GM18526 (cell line): ENCODE measurements around the gene ZBTB45.

Experiments
- POLR2A ChIP-seq: IDR thresholded peaks from 3 replicates; pipeline ENCODE4 v1.6.1; 2011; ENCODE audit not compliant: insufficient read length; ENCODE audit errors: extremely low read depth

ZBTB45 gene

DNA sequence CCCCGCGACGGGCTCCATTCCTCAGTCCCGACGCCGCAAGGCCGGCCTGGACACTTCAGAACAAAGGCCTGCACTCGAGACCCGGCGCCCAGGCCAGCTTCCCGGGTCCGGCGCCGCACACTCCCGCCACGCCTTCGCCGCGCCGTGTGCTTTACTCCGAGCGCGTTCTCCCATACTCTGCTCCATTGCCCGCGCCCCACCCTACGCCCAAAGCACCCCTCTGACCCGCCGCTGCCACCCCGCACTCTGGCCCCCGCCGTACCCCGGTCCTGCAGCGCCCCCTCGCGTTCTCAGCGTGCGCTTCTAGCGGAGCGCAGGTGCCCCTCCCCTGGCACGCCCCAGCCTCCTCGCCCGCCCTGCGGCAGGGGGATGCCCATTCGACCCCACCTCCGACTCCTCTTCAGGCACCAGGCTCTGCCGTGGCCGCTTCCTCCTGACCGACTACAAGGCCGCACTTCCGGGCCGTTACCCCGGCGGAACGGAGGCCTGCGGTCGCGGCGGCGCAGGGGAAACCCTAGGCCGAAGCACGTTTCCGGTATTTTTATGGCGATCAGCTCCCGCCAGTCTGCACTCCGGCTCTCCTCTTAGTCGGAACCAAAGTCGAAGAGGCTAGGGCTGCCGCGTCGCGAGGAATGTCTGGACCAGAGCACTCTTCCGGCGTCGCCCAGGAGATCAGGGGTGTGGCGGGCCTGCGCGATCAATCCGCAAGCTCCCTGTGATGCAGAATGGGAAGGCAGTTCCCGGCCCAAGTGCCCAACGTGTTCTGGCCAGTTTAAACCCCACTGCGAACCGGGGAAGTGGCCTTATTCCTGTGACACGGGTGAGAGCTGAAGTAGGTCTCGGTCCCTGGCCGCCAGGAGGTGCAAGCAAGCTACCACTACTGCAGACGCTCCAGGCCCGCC lies at the start of gene ZBTB45:
TSS of gene ZBTB45 (minus strand) at position 456 of the 902 bp plus-strand sequence. CDS start 2,137 bp downstream, outside the sequence.
- TF ChIP-seq POLR2A = peak; percentile 82

DNA sequence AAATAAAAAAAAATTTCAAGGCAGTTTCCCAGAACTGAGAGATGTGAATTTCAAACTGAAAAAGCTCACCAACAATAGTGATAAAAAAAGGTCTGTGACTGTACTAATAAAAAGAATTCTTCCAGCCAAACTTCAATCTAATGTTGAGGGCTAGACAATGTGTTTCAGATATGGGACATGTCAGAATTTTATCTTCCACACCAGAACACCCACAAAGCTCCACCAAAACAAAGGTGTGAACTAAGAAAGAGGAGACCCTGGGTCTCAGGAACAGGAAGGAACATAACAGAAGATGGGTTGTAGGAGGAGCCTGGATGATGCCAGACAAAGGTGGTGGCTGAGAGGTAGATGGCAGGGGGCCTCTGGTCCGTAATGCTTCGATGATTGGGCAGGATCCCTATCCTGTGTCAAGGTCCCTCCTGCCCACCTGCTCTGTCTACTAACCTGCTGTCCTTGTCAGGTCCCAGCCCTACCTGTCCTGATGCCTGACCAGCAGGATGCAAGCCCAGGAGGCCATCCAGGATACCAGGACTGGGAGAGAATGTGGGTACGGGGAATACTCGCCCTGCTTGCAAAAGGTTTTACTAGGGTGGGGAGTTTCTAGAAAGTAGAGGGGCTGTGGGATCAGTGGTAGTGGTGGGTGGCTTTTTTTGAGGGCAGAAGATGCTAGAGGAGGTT lies 49.0 kb upstream of the ZBTB45 start:
- TF ChIP-seq POLR2A = no peak

GRCh38 chr19:58566989-58567388 lies 47.4 kb upstream of the ZBTB45 start:
- TF ChIP-seq POLR2A = no peak

GRCh38 chr19:58563823-58564222 lies 44.2 kb upstream of the ZBTB45 start:
- no peak for TF ChIP-seq POLR2A

GRCh38 chr19:58563034-58563573 lies 43.5 kb upstream of the ZBTB45 start:
- peak; percentile 9 for TF ChIP-seq POLR2A

DNA sequence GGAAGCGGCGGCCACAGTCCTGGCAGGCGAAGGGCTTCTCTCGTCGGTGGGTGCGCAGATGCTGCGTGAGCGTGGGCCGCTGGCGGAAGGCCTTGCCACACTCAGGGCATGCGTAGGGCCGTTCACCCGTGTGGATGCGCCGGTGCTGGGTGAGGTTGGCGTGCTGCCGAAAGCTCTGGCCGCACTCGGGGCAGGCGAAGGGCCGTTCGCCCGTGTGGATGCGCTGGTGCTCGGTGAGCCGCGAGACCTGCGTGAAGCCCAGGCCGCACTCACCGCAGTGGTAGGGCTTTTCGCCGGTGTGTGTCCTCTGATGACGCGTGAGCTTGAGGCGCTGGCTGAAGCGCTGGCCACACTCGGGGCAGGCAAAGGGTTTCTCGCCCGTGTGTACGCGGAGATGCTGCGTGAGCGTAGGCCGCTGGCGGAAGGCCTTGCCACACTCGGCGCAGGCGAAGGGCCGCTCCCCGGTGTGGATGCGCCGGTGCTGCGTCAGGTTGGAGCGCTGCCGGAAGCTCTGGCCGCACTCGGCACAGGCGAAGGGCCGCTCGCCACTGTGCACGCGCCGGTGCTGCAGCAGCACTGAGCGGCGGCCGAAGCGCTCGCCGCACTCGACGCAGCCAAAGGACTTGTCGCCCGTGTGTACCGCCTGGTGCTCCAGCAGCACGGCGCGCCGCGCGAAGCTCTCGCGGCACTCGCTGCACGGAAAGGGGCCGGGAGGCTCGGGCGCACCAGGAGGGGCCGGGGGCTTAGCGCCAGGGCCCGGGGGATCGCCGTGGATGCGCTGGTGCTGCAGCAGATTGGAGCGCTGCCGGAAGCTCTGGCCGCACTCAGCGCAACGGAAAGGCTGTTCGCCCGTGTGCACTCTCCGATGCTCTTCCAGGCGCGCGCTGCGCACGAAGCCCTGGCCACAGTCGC lies 42.8 kb upstream of the ZBTB45 start:
- TF ChIP-seq POLR2A = no peak

- no peak for TF ChIP-seq POLR2A
Measured at GRCh38 chr19:58561373-58562121, 41.9 kb upstream of the ZBTB45 start.

DNA sequence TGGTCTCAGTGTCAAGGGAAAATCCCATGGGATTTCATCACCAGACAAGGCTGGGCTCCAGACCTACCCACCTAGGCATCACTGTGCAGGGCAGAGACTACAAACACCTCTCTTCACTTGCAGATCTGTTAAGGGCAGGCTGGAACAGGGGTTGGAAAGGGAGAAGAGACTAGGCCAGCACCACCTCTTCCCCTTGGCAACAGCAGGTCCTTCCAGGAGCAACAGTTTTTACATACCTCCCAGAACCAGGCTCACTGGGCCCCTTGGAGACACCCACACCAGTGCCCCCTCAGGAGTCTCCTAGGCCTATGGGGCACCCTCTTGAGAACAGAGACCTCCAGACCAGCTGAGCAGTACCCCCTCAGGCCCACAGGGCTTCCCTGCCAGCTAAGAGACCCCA lies 41.3 kb upstream of the ZBTB45 start:
- no peak for TF ChIP-seq POLR2A

GRCh38 chr19:58560007-58560887 lies 40.6 kb upstream of the ZBTB45 start:
- no peak for TF ChIP-seq POLR2A

DNA sequence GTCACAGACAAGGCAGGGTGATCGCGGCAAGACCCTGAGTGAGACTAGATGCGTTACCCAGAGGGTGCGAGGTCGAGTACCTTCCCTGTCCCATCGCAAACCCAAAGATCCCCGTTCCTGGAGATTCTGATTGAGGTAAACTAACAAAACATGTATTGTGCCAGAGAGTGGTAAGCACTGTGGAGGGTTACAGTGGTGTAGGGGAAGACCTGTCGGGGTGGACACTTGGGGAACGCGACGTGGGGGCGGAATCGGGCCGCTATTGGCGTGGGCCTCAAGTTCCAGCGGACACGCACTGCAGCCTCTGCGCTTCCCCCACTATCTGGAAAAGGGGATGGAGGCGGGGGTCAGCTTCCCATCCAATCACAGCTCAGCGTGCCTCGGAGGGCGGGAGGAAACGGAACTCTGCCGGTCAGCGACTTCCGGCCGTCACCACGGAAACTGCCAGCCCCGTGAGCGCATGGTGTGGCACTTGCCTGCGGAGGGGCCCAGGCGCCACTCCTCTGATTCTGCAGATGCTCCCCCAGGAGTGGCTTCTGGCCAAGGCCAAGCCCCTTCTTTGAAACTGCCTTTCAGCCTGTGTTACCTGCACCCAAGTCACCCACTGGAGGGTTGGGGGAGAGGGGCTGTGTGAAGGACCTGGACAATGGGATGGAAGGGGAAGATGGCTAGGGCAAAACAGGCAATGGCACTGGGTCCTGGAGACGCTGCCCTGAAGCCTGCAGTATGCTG lies 39.8 kb upstream of the ZBTB45 start:
- TF ChIP-seq POLR2A = peak; percentile 72

- TF ChIP-seq POLR2A = no peak
Measured at GRCh38 chr19:58558623-58559274, 39.1 kb upstream of the ZBTB45 start.

DNA sequence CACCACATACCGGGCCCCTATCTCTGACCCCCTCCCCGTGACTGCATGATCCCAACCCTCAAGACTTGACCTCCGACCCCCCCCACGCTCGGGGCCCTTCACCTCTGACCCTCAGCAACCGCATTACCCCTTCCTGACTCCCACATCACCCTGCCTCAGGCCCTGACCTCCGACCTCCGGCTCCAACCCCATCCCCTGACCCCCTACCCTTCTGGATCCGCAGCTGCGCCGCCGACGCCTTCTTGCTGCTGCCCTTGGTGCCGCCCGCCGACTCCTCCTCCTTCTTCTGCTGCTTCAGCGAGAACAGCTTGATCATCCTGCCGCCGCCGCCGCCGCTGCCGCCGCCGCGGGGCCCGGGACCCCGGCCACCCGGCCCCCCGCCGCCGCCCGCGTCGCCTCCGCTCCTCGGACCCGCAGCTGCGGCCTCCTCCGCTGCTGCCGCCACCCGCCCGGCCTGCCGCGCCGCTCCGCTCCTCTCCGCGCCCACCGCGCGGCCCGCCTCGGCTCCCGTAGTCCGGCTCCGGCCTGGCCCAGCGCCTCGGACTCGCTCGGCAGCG lies 38.5 kb upstream of the ZBTB45 start, which contains the start of gene UBE2M:
TSS of gene UBE2M (minus strand) at position 546 of the 557 bp plus-strand sequence. CDS start at position 316, 230 bp downstream.
- TF ChIP-seq POLR2A = no peak
